ENCODE measurements around the gene WRAP73.

The WRAP73 gene

GRCh38 chr1:3645247-3645646, 4.7 kb downstream of the WRAP73 start:
- DNase-seq (ENCODE audit: extremely low spot score), result no peak
- no peak for TF ChIP-seq CTCF (IDR thresholded peaks at IDR 0.05; ENCODE audit: control extremely low read depth, extremely low read depth, low read depth, missing control alignments)
- ChIA-PET CTCF (interaction anchor here (2.5 kb wide), 1 partner anchor 26 kb away, joined by 9 read pairs; no protein-coding TSS in a partner anchor), POLR2A (no interaction called here)

GRCh38 chr1:3644273-3644672, 5.6 kb downstream of the WRAP73 start:
- CTCF ChIA-PET, result no interaction called here

GRCh38 chr1:3642919-3643675, 6.8 kb downstream of the WRAP73 start:
- no peak for TF ChIP-seq CTCF (IDR thresholded peaks at IDR 0.05; ENCODE audit: control extremely low read depth, extremely low read depth, low read depth, missing control alignments)
- no peak for DNase-seq (ENCODE audit: extremely low spot score)
- ChIA-PET POLR2A (no interaction called here), CTCF (interaction anchor here (1.3 kb wide), 1 partner anchor 52 kb away, joined by 3 read pairs; no protein-coding TSS in a partner anchor)

More at GRCh38 chr1:3644273-3644672, 5.6 kb downstream of the WRAP73 start:
- POLR2A ChIA-PET, result no interaction called here
- no peak for DNase-seq (ENCODE audit: extremely low spot score)
- TF ChIP-seq CTCF (IDR thresholded peaks at IDR 0.05; ENCODE audit: control extremely low read depth, extremely low read depth, low read depth, missing control alignments), result no peak

- TF ChIP-seq CTCF (IDR thresholded peaks at IDR 0.05; ENCODE audit: control extremely low read depth, extremely low read depth, low read depth, missing control alignments), result no peak
- no peak for DNase-seq (ENCODE audit: extremely low spot score)
- ChIA-PET POLR2A (no interaction called here), CTCF (interaction anchor here (0.7 to 1.3 kb wide), 3 partner anchors 12 to 53 kb away, joined by 3 read pairs; partner anchors contain the start of gene TPRG1L)
Measured at GRCh38 chr1:3641816-3642215, 8.1 kb downstream of the WRAP73 start.

- DNase-seq (ENCODE audit: extremely low spot score), result no peak
- ChIA-PET CTCF (interaction anchor here (0.7 to 1.3 kb wide), 2 partner anchors 11 to 16 kb away, joined by 3 read pairs; partner anchors contain the start of gene TPRG1L), POLR2A (no interaction called here)
- no peak for TF ChIP-seq CTCF (IDR thresholded peaks at IDR 0.05; ENCODE audit: control extremely low read depth, extremely low read depth, low read depth, missing control alignments)
Measured at GRCh38 chr1:3641046-3641760, 8.7 kb downstream of the WRAP73 start.

GRCh38 chr1:3640121-3640837, 9.6 kb downstream of the WRAP73 start:
- TF ChIP-seq CTCF (IDR thresholded peaks at IDR 0.05; ENCODE audit: control extremely low read depth, extremely low read depth, low read depth, missing control alignments), result no peak
- DNase-seq (ENCODE audit: extremely low spot score), result no peak
- ChIA-PET POLR2A (no interaction called here), CTCF (interaction anchor here (0.8 to 1.2 kb wide), 2 partner anchors 8 to 19 kb away, joined by 3 to 4 read pairs; no protein-coding TSS in a partner anchor)

Data from GM10248 (cell line).